ENCODE measurements around the gene RXFP4.

DNA sequence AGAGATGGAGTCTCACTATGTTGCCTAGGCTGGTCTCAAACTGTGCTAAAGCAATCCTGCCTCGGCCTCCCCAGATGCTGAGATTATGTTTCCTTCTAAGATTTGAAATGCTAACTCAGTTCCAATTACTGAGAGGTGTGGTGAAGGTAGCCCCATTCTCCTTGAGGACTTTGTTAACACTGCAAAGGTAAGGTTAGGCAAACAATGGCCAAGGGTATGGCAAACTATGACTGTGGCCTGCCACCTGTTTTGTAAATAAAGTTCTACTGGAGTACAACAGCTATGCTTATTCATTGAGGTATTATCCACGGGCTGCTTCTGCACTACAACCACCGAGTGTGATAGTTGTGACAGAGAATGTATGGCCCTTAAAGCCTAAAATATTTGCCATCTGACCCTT is 20.7 kb upstream of the RXFP4 start:
- TF ChIP-seq, protein P1, sequence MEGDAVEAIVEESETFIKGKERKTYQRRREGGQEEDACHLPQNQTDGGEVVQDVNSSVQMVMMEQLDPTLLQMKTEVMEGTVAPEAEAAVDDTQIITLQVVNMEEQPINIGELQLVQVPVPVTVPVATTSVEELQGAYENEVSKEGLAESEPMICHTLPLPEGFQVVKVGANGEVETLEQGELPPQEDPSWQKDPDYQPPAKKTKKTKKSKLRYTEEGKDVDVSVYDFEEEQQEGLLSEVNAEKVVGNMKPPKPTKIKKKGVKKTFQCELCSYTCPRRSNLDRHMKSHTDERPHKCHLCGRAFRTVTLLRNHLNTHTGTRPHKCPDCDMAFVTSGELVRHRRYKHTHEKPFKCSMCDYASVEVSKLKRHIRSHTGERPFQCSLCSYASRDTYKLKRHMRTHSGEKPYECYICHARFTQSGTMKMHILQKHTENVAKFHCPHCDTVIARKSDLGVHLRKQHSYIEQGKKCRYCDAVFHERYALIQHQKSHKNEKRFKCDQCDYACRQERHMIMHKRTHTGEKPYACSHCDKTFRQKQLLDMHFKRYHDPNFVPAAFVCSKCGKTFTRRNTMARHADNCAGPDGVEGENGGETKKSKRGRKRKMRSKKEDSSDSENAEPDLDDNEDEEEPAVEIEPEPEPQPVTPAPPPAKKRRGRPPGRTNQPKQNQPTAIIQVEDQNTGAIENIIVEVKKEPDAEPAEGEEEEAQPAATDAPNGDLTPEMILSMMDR (IDR thresholded peaks at IDR 0.05 in 8 of 11, conservative IDR thresholded peaks at IDR 0.05 in 3 of 11) = no peak
- no peak for TF ChIP-seq POLR2AphosphoS5 (IDR thresholded peaks at IDR 0.05)
